IMR-90 (cell line): Measurements from ENCODE around the gene CERS5. TPM values are rescaled to one million over a fixed set of nuclear protein-coding genes. Genes with fewer than 3 reads are reported as not detected.
A peak's percentile ranks its signal among the peaks of the same experiment; 100 is the strongest.

Source experiments
- ATAC-seq: fragments of 200-7000 bp; cut with Tn5 transposase; 2 replicates; pipeline ENCODE4 v1.9.1; 2020; ENCODE audit warnings: low read depth, mild to moderate bottlenecking, moderate library complexity
- BruUV-seq: library from RNA; stranded (reverse); fragments of 400-500 nt; replicated peaks from 2 replicates; lab custom pipeline; 2021; lab: Mats Ljungman, UMichigan
- CTCF ChIA-PET: fragments of 300-600 bp; formaldehyde crosslinking; extraction: SDS; loops from one replicate; lab custom pipeline; 2021; ENCODE audit warnings: antibody characterized with exemption; lab: Yijun Ruan, JAX
- POLR2A ChIA-PET: fragments of 300-600 bp; sonication (Branson Sonifier 250); formaldehyde crosslinking; loops from one replicate; lab custom pipeline; 2022; ENCODE audit warnings: antibody characterized with exemption; ENCODE audit not compliant: unreplicated experiment; lab: Charles Lee
- DNase-seq: peaks from one replicate; pipeline ENCODE4 v3.0.0; 2013
- H2AFZ ChIP-seq: replicated peaks from 2 replicates; pipeline ENCODE3; 2013; ENCODE audit warnings: low read length, mild to moderate bottlenecking; ENCODE audit not compliant: poor library complexity
- H2AK5ac ChIP-seq: 2 replicates; pipeline ENCODE4 v1.6.1; 2013; ENCODE audit warnings: low read depth, low read length, inconsistent platforms
- H2AK9ac ChIP-seq: replicated peaks from 2 replicates; pipeline ENCODE3; 2013; ENCODE audit warnings: mild to moderate bottlenecking, low read depth, low read length, moderate library complexity; ENCODE audit not compliant: poor library complexity
- H2BK120ac ChIP-seq: 2 replicates; pipeline ENCODE4 v1.6.1; 2013; ENCODE audit warnings: low read depth, low read length, inconsistent platforms
- H2BK15ac ChIP-seq: 3 replicates; pipeline ENCODE4 v1.6.1; 2013; ENCODE audit warnings: low read depth, low read length, inconsistent platforms
- H2BK20ac ChIP-seq: 2 replicates; pipeline ENCODE4 v1.6.1; 2013; ENCODE audit warnings: low read depth, mild to moderate bottlenecking, inconsistent platforms, low read length, moderate library complexity
- H2BK5ac ChIP-seq: 2 replicates; pipeline ENCODE4 v1.6.1; 2013; ENCODE audit warnings: mild to moderate bottlenecking, low read depth, low read length, inconsistent platforms; ENCODE audit not compliant: poor library complexity, severe bottlenecking
- H3K14ac ChIP-seq: replicated peaks from 2 replicates; pipeline ENCODE4 v1.6.1; 2013; ENCODE audit warnings: low read depth, low read length, inconsistent platforms
- H3K18ac ChIP-seq: 2 replicates; pipeline ENCODE4 v1.6.1; 2013; ENCODE audit warnings: low read depth, low read length, control low read depth
- H3K23ac ChIP-seq: 2 replicates; pipeline ENCODE4 v1.6.1; 2013; ENCODE audit warnings: low read depth, low read length, inconsistent platforms
- H3K27ac ChIP-seq: 2 replicates; pipeline ENCODE4 v1.5.1; 2013; ENCODE audit warnings: mild to moderate bottlenecking, control low read depth, low read length; ENCODE audit not compliant: insufficient read depth
- H3K27me3 ChIP-seq: 2 replicates; pipeline ENCODE4 v1.6.1; 2013; ENCODE audit warnings: low read length; ENCODE audit not compliant: control insufficient read depth, insufficient read depth
- H3K36me3 ChIP-seq: 2 replicates; pipeline ENCODE4 v1.6.1; 2013; ENCODE audit warnings: low read length, mixed read lengths; ENCODE audit not compliant: control insufficient read depth, insufficient read depth
- H3K4ac ChIP-seq: 2 replicates; pipeline ENCODE4 v1.6.1; 2013; ENCODE audit warnings: low read depth, low read length, inconsistent platforms
- H3K4me1 ChIP-seq: 2 replicates; pipeline ENCODE4 v1.6.1; 2013; ENCODE audit warnings: low read length, mixed read lengths; ENCODE audit not compliant: control insufficient read depth, insufficient read depth
- H3K4me2 ChIP-seq: 2 replicates; pipeline ENCODE4 v1.6.1; 2013; ENCODE audit warnings: low read depth, mild to moderate bottlenecking, control low read depth, low read length, moderate library complexity
- H3K4me3 ChIP-seq: 2 replicates; pipeline ENCODE4 v1.5.1; 2013; ENCODE audit warnings: low read depth, mild to moderate bottlenecking, control low read depth, low read length, moderate library complexity; ENCODE audit not compliant: insufficient read depth
- H3K56ac ChIP-seq: 2 replicates; pipeline ENCODE4 v1.6.1; 2013; ENCODE audit warnings: low read length, inconsistent platforms; ENCODE audit not compliant: insufficient read depth; ENCODE audit errors: extremely low read depth
- H3K79me1 ChIP-seq, 2 experiments: 2 replicates each; pipeline ENCODE4 v1.6.1; 2013; ENCODE audit warnings: low read length in 2 of 2, inconsistent platforms in 1 of 2, low read depth in 1 of 2
- H3K9ac ChIP-seq: 2 replicates; pipeline ENCODE4 v1.6.1; 2013; ENCODE audit warnings: low read depth, low read length, control low read depth
- H3K9me1 ChIP-seq: 2 replicates; pipeline ENCODE4 v1.6.1; 2013; ENCODE audit warnings: low read length, inconsistent platforms; ENCODE audit not compliant: insufficient read depth
- H3K9me3 ChIP-seq: 2 replicates; pipeline ENCODE4 v1.6.1; 2013; ENCODE audit warnings: low read length; ENCODE audit not compliant: control insufficient read depth, insufficient read depth
- H4K20me1 ChIP-seq: 2 replicates; pipeline ENCODE4 v1.6.1; 2013; ENCODE audit warnings: low read length, inconsistent platforms; ENCODE audit not compliant: insufficient read depth
- H4K5ac ChIP-seq: 2 replicates; pipeline ENCODE4 v1.6.1; 2013; ENCODE audit warnings: mild to moderate bottlenecking, low read depth, low read length, control low read depth
- H4K8ac ChIP-seq, 2 experiments: 2 replicates each; pipeline ENCODE4 v1.6.1; 2013; ENCODE audit warnings: low read depth in 2 of 2, low read length in 2 of 2, control low read depth in 1 of 2, inconsistent platforms in 1 of 2
- H4K91ac ChIP-seq: 2 replicates; pipeline ENCODE4 v1.6.1; 2013; ENCODE audit warnings: low read depth, low read length, inconsistent platforms; ENCODE audit not compliant: insufficient read depth
- CHD1 ChIP-seq: IDR thresholded peaks from 2 replicates; pipeline ENCODE4 v1.6.1; 2012; ENCODE audit warnings: low read depth, low read length, improper control_type of control experiment
- MXI1 ChIP-seq: IDR thresholded peaks from 2 replicates; pipeline ENCODE4 v1.6.1; 2012; ENCODE audit warnings: low read depth, mild to moderate bottlenecking, low read length, moderate library complexity, borderline replicate concordance
- NFE2L2 ChIP-seq: fragments of 150-350 bp; IDR thresholded peaks from 2 replicates; pipeline ENCODE4 v1.6.1; 2016; ENCODE audit warnings: low read depth, mild to moderate bottlenecking, low read length
- RCOR1 ChIP-seq: IDR thresholded peaks from 2 replicates; pipeline ENCODE4 v1.6.1; 2012; ENCODE audit warnings: mild to moderate bottlenecking, low read length, improper control_type of control experiment; ENCODE audit not compliant: insufficient replicate concordance
- RFX5 ChIP-seq: IDR thresholded peaks from 2 replicates; pipeline ENCODE4 v1.8.0; 2012; ENCODE audit warnings: low read depth, mild to moderate bottlenecking, low read length, moderate library complexity
- WGBS, 2 experiments: methylation state at CpG; one replicate each; pipeline versions ENCODE4 v1.1.5 to v1.1.7; 2013; ENCODE audit warnings: missing lambda C conversion rate in 2 of 2; ENCODE audit not compliant: insufficient read length in 1 of 2; ENCODE audit errors: extremely low coverage in 2 of 2; 5-methylcytosine and 5-hydroxymethylcytosine counted together
- dilution Hi-C: fragments of 300-500 bp; cut with HindIII; formaldehyde crosslinking; loops from one replicate; pipeline ENCODE4 v1.14.3; 2018; ENCODE audit warnings: low sequenced_read_pairs; ENCODE audit not compliant: unreplicated experiment
- in situ Hi-C: fragments of 300-500 bp; cut with MboI; formaldehyde crosslinking; loops from 3 replicates; pipeline ENCODE4 v1.14.3; 2019; ENCODE audit warnings: low sequenced_read_pairs, inconsistent platforms, mixed read lengths
- intact Hi-C: fragments of 100-400 bp; cut with micrococcal nuclease; formaldehyde crosslinking; loops from 2 replicates; pipeline ENCODE4 v1.10.0; 2022
- polyA plus RNA-seq, 3 experiments: library from polyadenylated mRNA; depleted of rRNA; stranded (reverse); fragments of >200 nt; gene quantifications; 2 replicates each; pipeline ENCODE4 v1.2.3, GENCODE V29; 2012; ENCODE audit warnings: low replicate concordance in 1 of 3
- total RNA-seq: library from RNA; depleted of rRNA; stranded (reverse); fragments of >200 nt; gene quantifications from 2 replicates; pipeline ENCODE4 v1.2.3, GENCODE V29; 2012
- TF ChIP-seq, protein P1 (sequence below): fragments of 150-350 bp; IDR thresholded peaks from 2 replicates; pipeline ENCODE4 v1.6.1; 2017; ENCODE audit warnings: mild to moderate bottlenecking, antibody characterized with exemption, low read length, low read depth

CERS5 gene
- total and polyA plus RNA-seq, 2 of the 4 experiments (the other 2 are of a cell fraction) = 40.3 to 60.3 TPM

DNA sequence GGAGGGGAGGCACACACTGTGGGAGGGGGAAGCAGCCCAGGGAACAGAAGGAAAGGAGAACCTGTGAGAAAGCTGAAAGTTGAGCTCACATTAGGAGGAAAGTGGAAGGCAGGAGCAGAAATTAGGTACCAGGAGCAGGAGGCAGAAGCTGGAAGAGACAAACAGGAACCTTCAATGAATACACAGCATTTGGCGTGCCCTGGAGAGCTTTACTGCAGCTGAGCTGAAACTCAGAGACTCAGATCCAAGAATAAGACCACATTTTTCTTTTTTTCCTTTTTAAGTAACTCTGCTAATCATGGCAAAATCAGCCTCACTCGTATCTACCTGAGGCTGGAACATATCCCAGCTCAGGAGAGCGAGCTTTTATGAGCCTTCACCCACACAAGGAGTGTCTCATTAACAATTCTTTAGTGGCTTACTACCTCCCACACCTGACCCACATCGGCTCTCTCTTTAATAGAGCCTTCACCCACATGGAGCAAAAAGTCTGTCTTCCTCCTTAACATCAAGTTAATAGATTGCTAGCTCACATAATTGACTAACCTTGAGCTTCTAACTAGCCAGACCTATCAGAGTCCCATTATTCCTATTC is 18.2 kb upstream of the CERS5 start:
- H3K36me3 ChIP-seq = peaks cover 33% of the 10 kb centered on the region
- H3K9ac ChIP-seq = peak overlapping the region; percentile 27; the same call in 1 of the 2 replicates
- no peak overlapping the region for H2AFZ ChIP-seq
- peak overlapping the region; percentile 100 for H2BK5ac ChIP-seq
- no TSS peak for BruUV-seq
- peak overlapping the region; percentile 96 for H4K91ac ChIP-seq
- POLR2A ChIA-PET = interaction anchor here (0.8 kb wide), 1 partner anchor 18 kb away, joined by 3 read pairs; the partner anchor contains the start of gene CERS5
- H3K23ac ChIP-seq = peak overlapping the region; percentile 89
- H3K4me1 ChIP-seq = peaks cover 30% of the 10 kb centered on the region
- H3K79me1 ChIP-seq = peaks cover 23 to 61% of the 10 kb centered on the region in 2 experiments
- H3K27me3 ChIP-seq = no peaks in the 10 kb centered on the region
- peak overlapping the region; percentile 89 for H3K56ac ChIP-seq
- H3K9me1 ChIP-seq = peaks cover 25% of the 10 kb centered on the region
- H4K8ac ChIP-seq = peak overlapping the region; percentile 78 to 86
- peak overlapping the region; percentile 64 for H2BK15ac ChIP-seq
- peak overlapping the region; percentile 72 for H2BK20ac ChIP-seq
- peak overlapping the region; percentile 84 for H2BK120ac ChIP-seq
- peak overlapping the region; percentile 93 for H4K5ac ChIP-seq
- DNase-seq (no peak), ATAC-seq (no peak)
- H3K4me3 ChIP-seq = no peak overlapping the region
- H2AK5ac ChIP-seq = peak overlapping the region; percentile 48
- H3K4ac ChIP-seq = peak overlapping the region; percentile 93
- CTCF ChIA-PET = no interaction called here
- WGBS, 2 experiments = no CpG with 5 or more reads among the region's 4 CpGs
- no peak overlapping the region; the same call in 1 of the 2 replicates for H3K4me2 ChIP-seq
- TF ChIP-seq, protein P1, sequence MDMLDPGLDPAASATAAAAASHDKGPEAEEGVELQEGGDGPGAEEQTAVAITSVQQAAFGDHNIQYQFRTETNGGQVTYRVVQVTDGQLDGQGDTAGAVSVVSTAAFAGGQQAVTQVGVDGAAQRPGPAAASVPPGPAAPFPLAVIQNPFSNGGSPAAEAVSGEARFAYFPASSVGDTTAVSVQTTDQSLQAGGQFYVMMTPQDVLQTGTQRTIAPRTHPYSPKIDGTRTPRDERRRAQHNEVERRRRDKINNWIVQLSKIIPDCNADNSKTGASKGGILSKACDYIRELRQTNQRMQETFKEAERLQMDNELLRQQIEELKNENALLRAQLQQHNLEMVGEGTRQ = no peak
- TF ChIP-seq RCOR1 (no peak), CHD1 (no peak), NFE2L2 (no peak), MXI1 (no peak), RFX5 (no peak)
- intact Hi-C loops = no loop called here
- dilution Hi-C loops = no loop called here
- H4K20me1 ChIP-seq = 0 out of 2 replicates have a peak, but pooled peaks cover 4% of the 10 kb centered on the region
- H3K18ac ChIP-seq = peak overlapping the region; percentile 90
- peak overlapping the region; percentile 70; the same call in 1 of the 2 replicates for H3K27ac ChIP-seq
- no peaks in the 10 kb centered on the region for H3K9me3 ChIP-seq
- H3K14ac ChIP-seq = peak overlapping the region; percentile 83
- peak overlapping the region; percentile 47 for H2AK9ac ChIP-seq
- in situ Hi-C loops = no loop called here
